Right lobe of liver (tissue), 6 donors: ENCODE results near the gene PSKH1. TPM values are rescaled to one million over a fixed set of nuclear protein-coding genes. Genes with fewer than 3 reads are reported as not detected.

Experiments
- ATAC-seq, 4 donors: fragments of 200-7000 bp; cut with Tn5 transposase; one replicate each; pipeline ENCODE4 v1.9.1; 2020; ENCODE audit warnings: mild to moderate bottlenecking in 4 of 4, moderate library complexity in 4 of 4
- DNase-seq, 3 donors: peaks; one replicate each; pipeline ENCODE4 v3.0.0-alpha.2; 2020
- H3K27ac ChIP-seq, 3 donors: fragments of 200-600 bp; one replicate each; pipeline ENCODE4 v1.8.0; 2022
- H3K27me3 ChIP-seq, 2 donors: fragments of 200-600 bp; one replicate each; pipeline ENCODE4 v1.8.0; 2022
- H3K36me3 ChIP-seq, 4 donors: fragments of 200-600 bp; sonication (generic) in 1 of 4; one replicate each; pipeline versions ENCODE4 v1.5.1 to v1.8.0; 2017 to 2022; ENCODE audit warnings: control low read depth in 1 of 4
- H3K4me1 ChIP-seq, 4 donors: fragments of 200-600 bp; sonication (generic) in 1 of 4; one replicate each; pipeline versions ENCODE4 v1.5.1 to v1.8.0; 2017 to 2022; ENCODE audit warnings: control low read depth in 1 of 4
- H3K4me3 ChIP-seq, 3 donors: fragments of 200-600 bp; one replicate each; pipeline ENCODE4 v1.8.0; 2022
- H3K9me3 ChIP-seq, 4 donors: fragments of 200-600 bp; sonication (generic) in 1 of 4; one replicate each; pipeline versions ENCODE4 v1.5.1 to v1.8.0; 2017 to 2022; ENCODE audit warnings: control low read depth in 1 of 4
- CTCF ChIP-seq, 4 donors: fragments of 200-600 bp in 3 of 4; fragments of 450-650 bp in 1 of 4; IDR thresholded peaks; one replicate each; pipeline versions ENCODE4 v1.5.1 to v1.8.0; 2016 to 2022; ENCODE audit warnings: antibody characterized with exemption in 4 of 4, mild to moderate bottlenecking in 2 of 4
- POLR2A ChIP-seq: fragments of 450-650 bp; IDR thresholded peaks from one replicate; pipeline ENCODE4 v1.6.1; 2017; ENCODE audit warnings: antibody characterized with exemption, mild to moderate bottlenecking
- WGBS: methylation state at CpG from one replicate; pipeline ENCODE4 v1.1.6; 2018; ENCODE audit warnings: low coverage, low lambda C conversion rate; ENCODE audit not compliant: insufficient coverage; ENCODE audit errors: missing lambda C conversion rate; 5-methylcytosine and 5-hydroxymethylcytosine counted together
- intact Hi-C, 2 donors: fragments of 100-400 bp; cut with DNase I; formaldehyde crosslinking; loops; one replicate each; pipeline versions ENCODE4 v1.11.2 to v1.14.1; 2022
- total RNA-seq, 6 experiments: library from RNA; depleted of rRNA in 2 of 6; stranded (reverse); fragments of >200 nt in 2 of 6; fragmentation: NEBNext Ultra II Directional in 3 of 6; extraction: Animal tissue kit (Norgen Biotek cat#: 25700) in 3 of 6; gene quantifications; one replicate each; pipeline versions ENCODE4 v1.1.0 to v1.2.4, GENCODE V29; 2016 to 2023
- donor health status: DM: no; HTN: yes; CAD: no.
- donor health status: DM: no; HTN: no; CAD: no.
- donor health status: DM: no; HTN: no; CAD: no.
- donor health status: DM: no; HTN: yes; CAD: no.
- donor health status: DM: no; HTN: yes; CAD: no.

The PSKH1 gene
- total RNA-seq, 6 experiments from 2014 or later: 6.7 to 22.6 (median 13.2) TPM

GRCh38 chr16:67915831-67916723, 23.0 kb downstream of the PSKH1 start:
- Histone ChIP-seq H3K9me3 (no peaks in the 10 kb centered on the region), H3K27me3 (no peaks in the 10 kb centered on the region), H3K4me1 (peaks cover 0 to 27% (median 13%) of the 10 kb centered on the region in 4 donors), H3K27ac (peak overlapping the region in 2 of 3 donors; percentile 26 to 68), H3K4me3 (no peak overlapping the region), H3K36me3 (peaks cover 0 to 3% (median 0%) of the 10 kb centered on the region in 4 donors)
- intact Hi-C loops: no loop called here
- 61% methylated on average over 5 of the region's 7 CpGs for whole genome bisulfite sequencing
- no peak for TF ChIP-seq CTCF (IDR thresholded peaks at IDR 0.05)
- no peak for TF ChIP-seq POLR2A
- DNase-seq (peak; percentile 71 to 90 (median 88)), ATAC-seq (peak; percentile 87 to 91 (median 88))

GRCh38 chr16:67917140-67917851, 24.2 kb downstream of the PSKH1 start:
- no peak for DNase-seq
- Histone ChIP-seq H3K36me3 (peaks cover 0 to 3% (median 0%) of the 10 kb centered on the region in 4 donors), H3K9me3 (no peaks in the 10 kb centered on the region), H3K4me3 (no peak overlapping the region), H3K27me3 (no peaks in the 10 kb centered on the region), H3K4me1 (peaks cover 0 to 27% (median 13%) of the 10 kb centered on the region in 4 donors), H3K27ac (peak overlapping the region in 1 of 3 donors; percentile 68)
- WGBS: 64% methylated on average over 4 of the region's 6 CpGs
- no peak for ATAC-seq
- intact Hi-C loops: no loop called here
- no peak for TF ChIP-seq CTCF (IDR thresholded peaks at IDR 0.05)
- no peak for TF ChIP-seq POLR2A

GRCh38 chr16:67917852-67918236, 24.8 kb downstream of the PSKH1 start:
- no peak overlapping the region for H3K4me3 ChIP-seq
- no peaks in the 10 kb centered on the region for H3K9me3 ChIP-seq
- ATAC-seq: peak in 1 of 4 donors; percentile 21
- H3K27me3 ChIP-seq: no peaks in the 10 kb centered on the region
- H3K27ac ChIP-seq: no peak overlapping the region
- intact Hi-C loops: no loop called here
- 92% methylated on average over 2 of the region's 4 CpGs for WGBS
- H3K4me1 ChIP-seq: peaks cover 0 to 27% (median 13%) of the 10 kb centered on the region in 4 donors
- peaks cover 0 to 3% (median 0%) of the 10 kb centered on the region in 4 donors for H3K36me3 ChIP-seq
- DNase-seq: no peak
- TF ChIP-seq POLR2A (no peak), CTCF (IDR thresholded peaks at IDR 0.05) (no peak)

GRCh38 chr16:67919622-67920221, 26.7 kb downstream of the PSKH1 start:
- no peak overlapping the region for H3K4me3 ChIP-seq
- intact Hi-C loops: loop anchor here in 1 of 2 donors (10.0 kb wide), 1 partner anchor 95 kb away; no protein-coding TSS in a partner anchor
- H3K4me1 ChIP-seq: peaks cover 0 to 21% (median 10%) of the 10 kb centered on the region in 4 donors
- ATAC-seq: no peak
- H3K27me3 ChIP-seq: no peaks in the 10 kb centered on the region
- no peaks in the 10 kb centered on the region for H3K36me3 ChIP-seq
- peak in 1 of 4 donors; percentile 8 for TF ChIP-seq CTCF (IDR thresholded peaks at IDR 0.05)
- no peak for TF ChIP-seq POLR2A
- DNase-seq: no peak
- 81% methylated on average over 2 of the region's 6 CpGs for WGBS
- H3K9me3 ChIP-seq: no peaks in the 10 kb centered on the region
- H3K27ac ChIP-seq: no peak overlapping the region
